ENCODE data around the gene AGO3.

GRCh38 chr1:36109041-36109679 lies 178.3 kb downstream of the AGO3 start:
- TF ChIP-seq POLR2A (IDR thresholded peaks at IDR 0.05; ENCODE audit: extremely low read depth, insufficient read length) (no peak), CTCF (IDR thresholded peaks at IDR 0.05; ENCODE audit: low read depth, low read length) (no peak)
